Activated T-cell treated with anti-CD3 and anti-CD28 coated beads, Interleukin-2, amount 50 U/mL, for 72 hours (primary cell): ENCODE measurements around the gene ELFN2. TPM values are rescaled to one million over a fixed set of nuclear protein-coding genes. Genes with fewer than 3 reads are reported as not detected.

Source experiments
- ATAC-seq, 2 donors: fragments of 150-1000 bp; cut with Tn5 transposase; replicated peaks in 1 of 2; 2 replicates each; pipeline ENCODE4 v1.10.0; 2021; ENCODE audit warnings: moderate library complexity in 2 of 2, mild to moderate bottlenecking in 1 of 2
- DNase-seq, 2 donors: peaks; one replicate each; pipeline ENCODE4 v3.0.0; 2021 to 2022; ENCODE audit warnings: mixed read lengths in 1 of 2
- H3K27ac Mint-ChIP-seq: one replicate; pipeline ENCODE4 v1.8.0; 2022; ENCODE audit warnings: mild to moderate bottlenecking, moderate library complexity, mixed read lengths
- H3K27me3 Mint-ChIP-seq: one replicate; pipeline ENCODE4 v1.8.0; 2022; ENCODE audit warnings: low read depth, mixed read lengths
- H3K36me3 Mint-ChIP-seq, 2 donors: one replicate each; pipeline ENCODE4 v1.8.0; 2022; ENCODE audit warnings: mixed read lengths in 2 of 2, mild to moderate bottlenecking in 1 of 2; ENCODE audit not compliant: insufficient read depth in 2 of 2
- H3K4me1 Mint-ChIP-seq: one replicate; pipeline ENCODE4 v1.8.0; 2022; ENCODE audit warnings: low read depth, mixed read lengths
- H3K4me3 Mint-ChIP-seq, 2 donors: one replicate each; pipeline ENCODE4 v1.8.0; 2022; ENCODE audit warnings: mild to moderate bottlenecking in 2 of 2, mixed read lengths in 2 of 2, moderate library complexity in 2 of 2
- H3K9me3 Mint-ChIP-seq, 2 donors: one replicate each; pipeline ENCODE4 v1.8.0; 2022; ENCODE audit warnings: mixed read lengths in 2 of 2
- total RNA-seq, 2 donors: library from RNA; stranded (reverse); gene quantifications; one replicate each; pipeline ENCODE4 v1.2.3, GENCODE V29; 2022

ELFN2 gene
- total RNA-seq, 2 donors from 2014 or later, result 0.58 to 0.62 TPM

GRCh38 chr22:37358386-37358785, 68.9 kb downstream of the ELFN2 start:
- Mint-ChIP-seq H3K27ac (no peak overlapping the region), H3K27me3 (no peaks in the 10 kb centered on the region), H3K36me3 (no peaks in the 10 kb centered on the region), H3K9me3 (no peaks in the 10 kb centered on the region), H3K4me1 (peaks cover 5% of the 10 kb centered on the region), H3K4me3 (no peak overlapping the region)
- no peak for ATAC-seq
- DNase-seq, result no peak

GRCh38 chr22:37357446-37358075, 69.7 kb downstream of the ELFN2 start:
- no peak for DNase-seq
- no peak for ATAC-seq
- Mint-ChIP-seq H3K27ac (no peak overlapping the region), H3K27me3 (no peaks in the 10 kb centered on the region), H3K4me3 (no peak overlapping the region), H3K4me1 (peaks cover 5% of the 10 kb centered on the region), H3K9me3 (no peaks in the 10 kb centered on the region), H3K36me3 (no peaks in the 10 kb centered on the region)

- no peaks in the 10 kb centered on the region for H3K9me3 Mint-ChIP-seq
- ATAC-seq, result no peak
- DNase-seq, result no peak
- no peaks in the 10 kb centered on the region for H3K36me3 Mint-ChIP-seq
- H3K4me3 Mint-ChIP-seq, result no peak overlapping the region
- no peaks in the 10 kb centered on the region for H3K27me3 Mint-ChIP-seq
- no peak overlapping the region for H3K27ac Mint-ChIP-seq
- peaks cover 5% of the 10 kb centered on the region for H3K4me1 Mint-ChIP-seq
Observed at GRCh38 chr22:37356922-37357321, 70.4 kb downstream of the ELFN2 start.

GRCh38 chr22:37355174-37355573, 72.1 kb downstream of the ELFN2 start:
- Mint-ChIP-seq H3K9me3 (no peaks in the 10 kb centered on the region), H3K27ac (no peak overlapping the region), H3K36me3 (no peaks in the 10 kb centered on the region), H3K27me3 (no peaks in the 10 kb centered on the region), H3K4me1 (no peaks in the 10 kb centered on the region), H3K4me3 (no peak overlapping the region)
- ATAC-seq (no peak), DNase-seq (no peak)

GRCh38 chr22:37354670-37355069, 72.6 kb downstream of the ELFN2 start:
- ATAC-seq, result no peak
- Mint-ChIP-seq H3K27me3 (no peaks in the 10 kb centered on the region), H3K27ac (no peak overlapping the region), H3K4me3 (no peak overlapping the region), H3K9me3 (no peaks in the 10 kb centered on the region), H3K36me3 (no peaks in the 10 kb centered on the region), H3K4me1 (no peaks in the 10 kb centered on the region)
- DNase-seq, result no peak

- Mint-ChIP-seq H3K4me1 (no peaks in the 10 kb centered on the region), H3K4me3 (no peak overlapping the region), H3K9me3 (no peaks in the 10 kb centered on the region), H3K27me3 (no peaks in the 10 kb centered on the region), H3K36me3 (no peaks in the 10 kb centered on the region), H3K27ac (no peak overlapping the region)
- DNase-seq, result no peak
- no peak for ATAC-seq
Observed at GRCh38 chr22:37354261-37354660, 73.0 kb downstream of the ELFN2 start.

- H3K36me3 Mint-ChIP-seq, result no peaks in the 10 kb centered on the region
- no peaks in the 10 kb centered on the region for H3K9me3 Mint-ChIP-seq
- no peak for ATAC-seq
- H3K4me1 Mint-ChIP-seq, result no peaks in the 10 kb centered on the region
- H3K27me3 Mint-ChIP-seq, result no peaks in the 10 kb centered on the region
- DNase-seq, result no peak
- H3K4me3 Mint-ChIP-seq, result no peak overlapping the region
- no peak overlapping the region for H3K27ac Mint-ChIP-seq
Observed at GRCh38 chr22:37353839-37354238, 73.4 kb downstream of the ELFN2 start.

GRCh38 chr22:37352481-37352880, 74.8 kb downstream of the ELFN2 start:
- no peak overlapping the region for H3K4me3 Mint-ChIP-seq
- H3K4me1 Mint-ChIP-seq, result peaks cover 5% of the 10 kb centered on the region
- no peaks in the 10 kb centered on the region for H3K9me3 Mint-ChIP-seq

GRCh38 chr22:37351232-37351631, 76.0 kb downstream of the ELFN2 start:
- no peaks in the 10 kb centered on the region for H3K9me3 Mint-ChIP-seq
- H3K27me3 Mint-ChIP-seq, result no peaks in the 10 kb centered on the region
- ATAC-seq (no peak), DNase-seq (no peak)
- H3K27ac Mint-ChIP-seq, result no peak overlapping the region
- H3K4me3 Mint-ChIP-seq, result no peak overlapping the region
- H3K4me1 Mint-ChIP-seq, result peaks cover 5% of the 10 kb centered on the region
- no peaks in the 10 kb centered on the region for H3K36me3 Mint-ChIP-seq

More at GRCh38 chr22:37352481-37352880, 74.8 kb downstream of the ELFN2 start:
- Mint-ChIP-seq H3K36me3 (no peaks in the 10 kb centered on the region), H3K27me3 (no peaks in the 10 kb centered on the region), H3K27ac (no peak overlapping the region)
- no peak for DNase-seq
- ATAC-seq, result no peak

- H3K36me3 Mint-ChIP-seq, result no peaks in the 10 kb centered on the region
- ATAC-seq (no peak), DNase-seq (no peak)
- H3K4me3 Mint-ChIP-seq, result no peak overlapping the region
- peaks cover 5% of the 10 kb centered on the region for H3K4me1 Mint-ChIP-seq
- H3K9me3 Mint-ChIP-seq, result no peaks in the 10 kb centered on the region
- no peak overlapping the region for H3K27ac Mint-ChIP-seq
- H3K27me3 Mint-ChIP-seq, result no peaks in the 10 kb centered on the region
Observed at GRCh38 chr22:37349043-37349814, 78.0 kb downstream of the ELFN2 start.

GRCh38 chr22:37346505-37346895, 80.8 kb downstream of the ELFN2 start:
- Mint-ChIP-seq H3K27ac (no peak overlapping the region), H3K27me3 (no peaks in the 10 kb centered on the region), H3K36me3 (no peaks in the 10 kb centered on the region), H3K9me3 (no peaks in the 10 kb centered on the region), H3K4me3 (no peak overlapping the region), H3K4me1 (peaks cover 10% of the 10 kb centered on the region)
- ATAC-seq, result no peak
- DNase-seq, result no peak

GRCh38 chr22:37345863-37346504, 81.3 kb downstream of the ELFN2 start:
- no peaks in the 10 kb centered on the region for H3K9me3 Mint-ChIP-seq
- no peak overlapping the region for H3K27ac Mint-ChIP-seq
- H3K4me3 Mint-ChIP-seq, result no peak overlapping the region
- DNase-seq, result no peak
- ATAC-seq, result no peak
- H3K27me3 Mint-ChIP-seq, result no peaks in the 10 kb centered on the region
- H3K36me3 Mint-ChIP-seq, result no peaks in the 10 kb centered on the region
- peaks cover 10% of the 10 kb centered on the region for H3K4me1 Mint-ChIP-seq

- no peaks in the 10 kb centered on the region for H3K27me3 Mint-ChIP-seq
- H3K9me3 Mint-ChIP-seq, result no peaks in the 10 kb centered on the region
- peaks cover 10% of the 10 kb centered on the region for H3K4me1 Mint-ChIP-seq
- no peaks in the 10 kb centered on the region for H3K36me3 Mint-ChIP-seq
- no peak for DNase-seq
- no peak for ATAC-seq
- no peak overlapping the region for H3K4me3 Mint-ChIP-seq
- no peak overlapping the region for H3K27ac Mint-ChIP-seq
Observed at GRCh38 chr22:37344735-37345449, 82.4 kb downstream of the ELFN2 start.
